ENCODE results near the gene CYB5RL.

The CYB5RL gene

DNA sequence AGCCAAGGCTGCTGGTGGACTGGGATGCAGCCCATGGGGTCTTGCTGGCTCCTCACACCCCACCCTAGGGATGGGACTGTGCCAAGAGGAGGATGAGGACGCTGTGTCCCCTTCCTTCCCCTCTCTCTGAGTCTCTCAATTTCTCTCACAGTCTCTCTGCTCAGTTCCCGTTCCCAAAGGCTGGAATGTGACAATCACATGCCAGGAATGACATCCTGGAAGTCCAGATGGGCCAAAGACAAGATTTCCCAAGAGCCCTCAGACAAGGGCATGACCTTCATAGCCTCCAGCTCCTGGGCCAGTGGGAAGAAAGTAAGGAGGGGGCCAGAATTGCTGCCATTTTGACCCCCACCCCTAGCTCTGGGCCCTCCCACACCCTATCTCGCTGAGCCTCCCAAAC is 39.5 kb downstream of the CYB5RL start:
- Histone ChIP-seq H3K27me3 (ENCODE audit: insufficient read depth, low read length) (no peaks in the 10 kb centered on the region), H3K27ac (ENCODE audit: low read depth, low read length) (no peak overlapping the region), H3K79me2 (ENCODE audit: control insufficient read depth, insufficient read depth, low read length, unreplicated experiment) (no peaks in the 10 kb centered on the region), H3K4me1 (ENCODE audit: control insufficient read depth, insufficient read depth, low read length, unreplicated experiment) (peaks cover 11% of the 10 kb centered on the region), H2AFZ (ENCODE audit: low read length, unreplicated experiment) (no peak overlapping the region), H3K4me3 (ENCODE audit: low read depth, low read length) (no peak overlapping the region), H3K36me3 (ENCODE audit: insufficient read depth, low read length) (no peaks in the 10 kb centered on the region)

DNA sequence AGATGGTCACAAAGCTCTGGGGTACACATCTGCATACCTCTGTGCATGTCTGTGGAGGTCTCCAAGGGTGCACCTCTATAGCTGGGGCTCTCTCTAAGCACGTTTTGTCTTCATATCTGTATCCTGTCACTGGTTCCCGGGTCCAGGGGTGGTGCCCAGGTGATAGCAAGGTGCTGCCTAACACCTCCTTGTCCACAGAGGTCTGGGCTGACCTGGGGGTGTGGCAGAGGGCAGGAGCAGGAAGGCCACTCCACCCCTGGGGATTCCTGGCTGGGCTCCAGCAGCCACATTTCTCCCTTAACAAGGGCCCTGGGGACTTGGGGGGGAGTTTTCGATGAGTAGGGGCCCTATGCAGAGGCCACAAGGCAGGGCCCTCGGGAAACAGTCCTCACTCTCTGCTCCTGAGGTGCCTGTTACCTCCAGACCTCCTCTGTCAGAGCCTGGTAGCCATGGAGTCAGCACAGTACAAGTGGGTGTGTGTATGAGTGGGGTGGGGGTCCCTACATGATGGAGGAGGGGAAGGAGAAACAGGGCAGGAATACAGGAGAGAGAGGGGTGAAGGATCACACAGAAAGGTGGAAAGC is 40.0 kb downstream of the CYB5RL start:
- no peak overlapping the region for H3K27ac ChIP-seq (ENCODE audit: low read depth, low read length)
- no peaks in the 10 kb centered on the region for H3K36me3 ChIP-seq (ENCODE audit: insufficient read depth, low read length)
- H3K79me2 ChIP-seq (ENCODE audit: control insufficient read depth, insufficient read depth, low read length, unreplicated experiment), result no peaks in the 10 kb centered on the region
- no peaks in the 10 kb centered on the region for H3K27me3 ChIP-seq (ENCODE audit: insufficient read depth, low read length)
- H2AFZ ChIP-seq (ENCODE audit: low read length, unreplicated experiment), result no peak overlapping the region
- H3K4me3 ChIP-seq (ENCODE audit: low read depth, low read length), result no peak overlapping the region
- H3K4me1 ChIP-seq (ENCODE audit: control insufficient read depth, insufficient read depth, low read length, unreplicated experiment), result peaks cover 11% of the 10 kb centered on the region

DNA sequence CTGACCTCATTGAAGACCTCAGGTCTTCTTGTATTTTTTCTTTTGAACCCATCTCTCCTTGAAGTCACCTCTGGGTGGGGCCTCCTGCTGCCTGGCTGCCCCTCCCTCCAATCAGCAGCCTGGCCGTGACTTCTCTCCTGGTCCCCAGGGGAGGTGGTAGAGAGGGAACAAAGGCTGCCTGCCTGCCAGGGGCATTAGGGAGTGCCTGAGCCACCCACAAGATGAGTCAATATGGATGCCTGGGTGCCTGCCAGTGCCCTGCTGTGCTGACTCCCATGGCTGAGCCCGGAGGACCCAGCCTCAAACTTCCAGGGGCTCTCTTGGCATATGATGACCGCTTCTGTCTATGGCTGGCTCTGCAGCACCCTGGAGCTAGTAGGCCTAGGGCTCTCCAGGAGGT is 41.8 kb downstream of the CYB5RL start:
- Histone ChIP-seq H3K4me1 (ENCODE audit: control insufficient read depth, insufficient read depth, low read length, unreplicated experiment) (peaks cover 21% of the 10 kb centered on the region), H3K27ac (ENCODE audit: low read depth, low read length) (no peak overlapping the region), H3K27me3 (ENCODE audit: insufficient read depth, low read length) (no peaks in the 10 kb centered on the region)

DNA sequence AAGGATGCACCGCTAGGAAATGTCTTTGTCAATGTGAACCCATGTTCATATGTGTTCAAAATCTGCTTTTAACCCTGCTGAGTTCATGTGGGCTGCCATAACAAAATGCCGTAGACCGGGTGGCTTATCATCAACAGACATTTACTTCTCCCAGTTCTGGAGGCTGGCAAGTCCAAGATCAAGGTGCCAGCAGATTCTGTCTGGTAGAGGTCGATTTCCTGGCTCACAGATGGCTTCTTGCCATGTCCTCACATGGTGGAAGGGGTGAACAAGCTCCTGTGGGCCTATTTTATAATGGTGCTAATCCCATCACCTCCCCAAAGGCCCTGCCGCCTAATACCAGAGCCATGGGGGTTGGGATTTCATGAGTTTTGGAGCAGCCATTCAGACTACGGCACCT is 42.4 kb downstream of the CYB5RL start:
- no peaks in the 10 kb centered on the region for H3K27me3 ChIP-seq (ENCODE audit: insufficient read depth, low read length)
- H3K79me2 ChIP-seq (ENCODE audit: control insufficient read depth, insufficient read depth, low read length, unreplicated experiment), result no peaks in the 10 kb centered on the region
- H3K4me1 ChIP-seq (ENCODE audit: control insufficient read depth, insufficient read depth, low read length, unreplicated experiment), result peaks cover 21% of the 10 kb centered on the region
- no peak overlapping the region for H2AFZ ChIP-seq (ENCODE audit: low read length, unreplicated experiment)
- H3K4me3 ChIP-seq (ENCODE audit: low read depth, low read length), result no peak overlapping the region
- no peak overlapping the region for H3K27ac ChIP-seq (ENCODE audit: low read depth, low read length)
- H3K36me3 ChIP-seq (ENCODE audit: insufficient read depth, low read length), result no peaks in the 10 kb centered on the region

More for the DNA sequence above, 41.8 kb downstream of the CYB5RL start:
- no peak overlapping the region for H3K4me3 ChIP-seq (ENCODE audit: low read depth, low read length)
- no peak overlapping the region for H2AFZ ChIP-seq (ENCODE audit: low read length, unreplicated experiment)
- no peaks in the 10 kb centered on the region for H3K79me2 ChIP-seq (ENCODE audit: control insufficient read depth, insufficient read depth, low read length, unreplicated experiment)
- H3K36me3 ChIP-seq (ENCODE audit: insufficient read depth, low read length), result no peaks in the 10 kb centered on the region

DNA sequence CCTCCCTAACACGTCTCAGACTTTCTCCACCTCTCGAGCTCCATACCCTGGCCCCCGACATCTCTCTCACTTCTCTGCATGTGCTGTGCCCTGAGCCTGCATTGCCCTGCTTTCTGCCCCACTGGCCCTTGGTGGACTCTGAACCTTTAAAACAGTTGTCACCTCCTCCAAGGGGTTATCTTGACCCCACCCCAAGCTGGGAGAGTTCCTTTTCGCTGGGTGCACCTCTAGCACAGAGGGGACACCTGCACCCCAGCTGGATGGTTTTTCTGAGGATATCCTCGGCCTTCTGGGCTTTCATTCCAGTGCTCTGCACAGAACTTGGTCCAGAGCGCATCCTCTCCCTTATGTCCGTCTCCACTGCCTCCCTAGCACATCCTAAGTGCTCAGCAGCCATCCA is 42.8 kb downstream of the CYB5RL start:
- H3K4me1 ChIP-seq (ENCODE audit: control insufficient read depth, insufficient read depth, low read length, unreplicated experiment), result peaks cover 21% of the 10 kb centered on the region
- H2AFZ ChIP-seq (ENCODE audit: low read length, unreplicated experiment), result no peak overlapping the region
- no peak overlapping the region for H3K4me3 ChIP-seq (ENCODE audit: low read depth, low read length)
- H3K36me3 ChIP-seq (ENCODE audit: insufficient read depth, low read length), result no peaks in the 10 kb centered on the region
- no peaks in the 10 kb centered on the region for H3K79me2 ChIP-seq (ENCODE audit: control insufficient read depth, insufficient read depth, low read length, unreplicated experiment)
- no peak overlapping the region for H3K27ac ChIP-seq (ENCODE audit: low read depth, low read length)
- no peaks in the 10 kb centered on the region for H3K27me3 ChIP-seq (ENCODE audit: insufficient read depth, low read length)

DNA sequence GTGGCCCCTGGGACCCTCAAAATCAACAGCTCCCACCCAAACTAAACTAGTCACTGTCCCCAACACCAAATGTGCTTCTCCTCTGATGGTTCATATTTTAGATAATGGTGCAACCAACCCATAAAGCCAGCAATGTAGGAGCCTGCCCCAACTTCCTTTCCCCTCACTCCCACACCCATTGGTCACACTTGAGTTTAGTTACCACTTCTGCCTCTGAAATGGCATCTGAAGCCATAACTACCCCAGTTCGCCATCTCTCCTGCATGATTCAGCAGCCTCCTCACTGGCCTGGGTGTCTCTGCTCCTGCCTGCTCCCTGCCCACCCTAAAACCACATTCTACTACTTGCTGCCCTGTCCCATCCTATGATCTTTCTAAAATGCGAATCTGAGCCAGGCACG is 43.6 kb downstream of the CYB5RL start:
- Histone ChIP-seq H3K27me3 (ENCODE audit: insufficient read depth, low read length) (no peaks in the 10 kb centered on the region), H3K79me2 (ENCODE audit: control insufficient read depth, insufficient read depth, low read length, unreplicated experiment) (no peaks in the 10 kb centered on the region), H3K36me3 (ENCODE audit: insufficient read depth, low read length) (no peaks in the 10 kb centered on the region), H3K4me1 (ENCODE audit: control insufficient read depth, insufficient read depth, low read length, unreplicated experiment) (peaks cover 21% of the 10 kb centered on the region), H3K27ac (ENCODE audit: low read depth, low read length) (no peak overlapping the region), H3K4me3 (ENCODE audit: low read depth, low read length) (no peak overlapping the region), H2AFZ (ENCODE audit: low read length, unreplicated experiment) (no peak overlapping the region)

DNA sequence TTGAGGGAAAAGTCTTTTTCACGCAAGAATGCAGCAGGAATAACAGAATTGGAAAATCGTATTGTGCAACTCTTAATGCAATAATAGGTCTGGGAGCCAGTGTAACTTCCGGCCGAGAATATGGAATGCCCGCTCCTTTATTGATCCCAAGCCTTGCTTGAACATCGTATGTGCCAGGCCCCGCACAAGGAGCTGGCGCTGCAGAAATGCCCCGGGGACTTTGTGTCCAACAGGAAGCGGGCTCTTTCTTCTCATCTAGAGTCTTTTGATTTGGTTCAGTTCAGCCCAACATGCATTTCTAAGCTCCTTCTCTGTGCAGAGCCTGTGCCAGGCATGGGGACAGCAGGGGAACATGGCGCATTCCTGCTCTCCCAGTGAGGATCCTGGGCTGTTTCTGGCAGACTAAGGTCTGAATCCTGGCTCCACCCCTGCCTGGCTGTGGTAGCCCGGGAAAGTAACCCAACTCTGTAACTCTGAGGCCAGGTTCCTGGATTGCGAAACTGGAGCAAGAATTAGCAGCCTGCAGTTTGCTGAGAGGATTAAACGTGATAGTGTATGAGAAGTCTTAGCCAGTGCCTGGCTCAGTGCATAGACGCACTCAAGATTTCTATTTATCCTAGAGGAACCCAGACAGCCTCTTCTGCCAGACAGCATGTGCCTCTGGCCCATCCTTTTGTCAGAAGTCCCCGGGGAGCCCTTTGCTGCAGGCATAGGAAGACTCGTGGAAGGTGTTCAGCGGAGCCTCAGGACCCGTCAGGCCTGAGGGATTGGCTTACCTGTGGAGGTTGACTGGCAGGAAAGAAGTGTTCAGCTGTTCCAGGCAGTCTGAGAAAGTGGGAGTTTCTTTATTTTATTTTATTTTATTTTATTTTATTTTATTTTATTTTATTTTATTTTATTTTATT is 46.0 kb downstream of the CYB5RL start:
- no peaks in the 10 kb centered on the region for H3K27me3 ChIP-seq (ENCODE audit: insufficient read depth, low read length)
- H3K36me3 ChIP-seq (ENCODE audit: insufficient read depth, low read length), result no peaks in the 10 kb centered on the region
- no peaks in the 10 kb centered on the region for H3K79me2 ChIP-seq (ENCODE audit: control insufficient read depth, insufficient read depth, low read length, unreplicated experiment)
- H3K4me3 ChIP-seq (ENCODE audit: low read depth, low read length), result peak overlapping the region; percentile 56
- peak overlapping the region; percentile 4 for H2AFZ ChIP-seq (ENCODE audit: low read length, unreplicated experiment)
- H3K27ac ChIP-seq (ENCODE audit: low read depth, low read length), result no peak overlapping the region; the same call in 1 of the 2 replicates
- H3K4me1 ChIP-seq (ENCODE audit: control insufficient read depth, insufficient read depth, low read length, unreplicated experiment), result peaks cover 21% of the 10 kb centered on the region

DNA sequence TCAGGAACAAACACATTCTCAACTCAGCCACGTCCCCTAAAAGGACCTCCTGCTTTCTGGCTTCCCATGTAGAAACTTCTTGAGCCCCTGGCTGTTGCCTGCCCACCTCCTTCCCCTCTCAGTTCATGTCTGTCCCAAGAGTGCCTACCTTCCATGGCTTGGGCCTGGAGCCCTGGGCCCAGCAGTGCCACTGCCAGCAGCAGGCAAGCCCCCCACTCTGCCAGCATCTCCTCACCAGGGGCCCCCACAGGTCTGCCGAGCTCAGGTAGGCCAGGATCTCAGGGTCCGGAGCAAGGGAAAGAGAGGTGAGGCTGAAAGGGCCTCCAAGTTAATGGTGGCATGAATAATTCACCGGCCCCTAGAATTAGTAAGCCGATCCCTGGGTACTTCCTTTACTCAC is 47.1 kb downstream of the CYB5RL start, which contains the start of gene CDCP2:
Gene CDCP2, minus strand, starts transcription at position 305 of the 400 bp plus-strand sequence. Its CDS starts 78 bp downstream, at position 227.
- Histone ChIP-seq H3K4me3 (ENCODE audit: low read depth, low read length) (peak within 1 kb of the TSS; percentile 56), H2AFZ (ENCODE audit: low read length, unreplicated experiment) (peak within 1 kb of the TSS; percentile 4), H3K79me2 (ENCODE audit: control insufficient read depth, insufficient read depth, low read length, unreplicated experiment) (no peaks in the 10 kb centered on the region), H3K36me3 (ENCODE audit: insufficient read depth, low read length) (no peaks in the 10 kb centered on the region), H3K27ac (ENCODE audit: low read depth, low read length) (no peak within 1 kb of the TSS; the same call in 1 of the 2 replicates), H3K27me3 (ENCODE audit: insufficient read depth, low read length) (no peaks in the 10 kb centered on the region), H3K4me1 (ENCODE audit: control insufficient read depth, insufficient read depth, low read length, unreplicated experiment) (peaks cover 13% of the 10 kb centered on the region)

DNA sequence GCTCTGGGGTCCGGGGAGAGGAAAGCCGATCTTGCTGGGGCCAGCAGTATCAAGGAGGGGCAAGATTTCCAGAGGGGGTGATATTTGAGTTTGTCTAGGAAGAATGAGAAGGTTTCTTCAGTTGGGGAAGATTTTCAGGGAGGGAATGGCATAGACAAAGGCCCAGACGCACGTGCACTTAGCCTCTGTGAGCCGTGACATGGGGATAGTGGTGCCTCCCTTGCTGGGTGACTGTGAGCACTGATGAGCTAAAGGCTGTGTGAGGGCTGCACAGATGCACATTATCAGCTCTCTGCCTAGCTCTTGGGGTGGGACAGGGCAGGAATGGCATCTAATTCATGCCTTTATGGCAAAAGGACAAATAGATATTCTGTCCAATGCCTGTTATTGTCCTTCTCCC is 48.8 kb downstream of the CYB5RL start:
- H3K4me3 ChIP-seq (ENCODE audit: low read depth, low read length), result no peak overlapping the region
- no peaks in the 10 kb centered on the region for H3K36me3 ChIP-seq (ENCODE audit: insufficient read depth, low read length)
- H3K79me2 ChIP-seq (ENCODE audit: control insufficient read depth, insufficient read depth, low read length, unreplicated experiment), result no peaks in the 10 kb centered on the region
- no peaks in the 10 kb centered on the region for H3K27me3 ChIP-seq (ENCODE audit: insufficient read depth, low read length)
- peaks cover 10% of the 10 kb centered on the region for H3K4me1 ChIP-seq (ENCODE audit: control insufficient read depth, insufficient read depth, low read length, unreplicated experiment)
- H3K27ac ChIP-seq (ENCODE audit: low read depth, low read length), result no peak overlapping the region
- H2AFZ ChIP-seq (ENCODE audit: low read length, unreplicated experiment), result no peak overlapping the region

All from ACC112 (cell line).